ENCODE data around the gene VAMP3. TPM values are rescaled to one million over a fixed set of nuclear protein-coding genes. Genes with fewer than 3 reads are reported as not detected.
A peak's percentile ranks its signal among the peaks of the same experiment; 100 is the strongest.

Gene VAMP3
- total RNA-seq, 1 donor from 2014 or later: 154 TPM

GRCh38 chr1:7781501-7781900, 10.4 kb downstream of the VAMP3 start:
- H3K9ac ChIP-seq (ENCODE audit: low read length): no peak overlapping the region
- peaks cover 35% of the 10 kb centered on the region for H3K36me3 ChIP-seq (ENCODE audit: insufficient read depth, low read length)
- no peaks in the 10 kb centered on the region for H3K27me3 ChIP-seq (ENCODE audit: insufficient read depth, low read length)
- DNase-seq (ENCODE audit: low read depth) (no peak), FAIRE-seq (no peak)
- no peaks in the 10 kb centered on the region for H3K9me3 Mint-ChIP-seq (ENCODE audit: unreplicated experiment)
- no peaks in the 10 kb centered on the region for H3K9me3 ChIP-seq (ENCODE audit: insufficient read depth, low read depth, low read length)
- peaks cover 13% of the 10 kb centered on the region for H4K20me1 ChIP-seq (ENCODE audit: insufficient read depth, low read length)
- H3K27me3 Mint-ChIP-seq (ENCODE audit: low read depth, unreplicated experiment): no peaks in the 10 kb centered on the region
- H3K4me3 ChIP-seq (ENCODE audit: insufficient read depth, low read depth, low read length): no peak overlapping the region
- no peak overlapping the region for H3K4me2 ChIP-seq (ENCODE audit: low read length)
- H3K79me2 ChIP-seq (ENCODE audit: insufficient read depth, low read length): no peaks in the 10 kb centered on the region
- H3K4me3 Mint-ChIP-seq (ENCODE audit: unreplicated experiment): no peak overlapping the region
- no peaks in the 10 kb centered on the region for H3K4me1 Mint-ChIP-seq (ENCODE audit: low read depth, unreplicated experiment)
- peaks cover 9% of the 10 kb centered on the region for H3K4me1 ChIP-seq (ENCODE audit: insufficient read depth, low read length)
- no peak overlapping the region for H3K27ac ChIP-seq (ENCODE audit: low read depth, low read length)
- H3K27ac Mint-ChIP-seq (ENCODE audit: unreplicated experiment): no peak overlapping the region
- H2AFZ ChIP-seq (ENCODE audit: low read depth, low read length): no peak overlapping the region
- TF ChIP-seq CTCF (IDR thresholded peaks at IDR 0.05; ENCODE audit: insufficient read depth, low read depth, low read length): no peak
- no peak for TF ChIP-seq EZH2 (IDR thresholded peaks at IDR 0.05; ENCODE audit: insufficient read depth, low read length)
- peaks cover 8% of the 10 kb centered on the region for H3K36me3 Mint-ChIP-seq (ENCODE audit: low read depth, unreplicated experiment)

- no peaks in the 10 kb centered on the region for H3K9me3 Mint-ChIP-seq (ENCODE audit: unreplicated experiment)
- Histone ChIP-seq H4K20me1 (ENCODE audit: insufficient read depth, low read length) (peaks cover 10% of the 10 kb centered on the region), H3K4me2 (ENCODE audit: low read length) (no peak overlapping the region), H2AFZ (ENCODE audit: low read depth, low read length) (no peak overlapping the region), H3K4me3 (ENCODE audit: insufficient read depth, low read depth, low read length) (no peak overlapping the region), H3K79me2 (ENCODE audit: insufficient read depth, low read length) (no peaks in the 10 kb centered on the region), H3K27ac (ENCODE audit: low read depth, low read length) (no peak overlapping the region), H3K27me3 (ENCODE audit: insufficient read depth, low read length) (no peaks in the 10 kb centered on the region), H3K9ac (ENCODE audit: low read length) (no peak overlapping the region), H3K36me3 (ENCODE audit: insufficient read depth, low read length) (peaks cover 36% of the 10 kb centered on the region), H3K9me3 (ENCODE audit: insufficient read depth, low read depth, low read length) (no peaks in the 10 kb centered on the region), H3K4me1 (ENCODE audit: insufficient read depth, low read length) (peaks cover 9% of the 10 kb centered on the region)
- TF ChIP-seq EZH2 (IDR thresholded peaks at IDR 0.05; ENCODE audit: insufficient read depth, low read length) (no peak), CTCF (IDR thresholded peaks at IDR 0.05; ENCODE audit: insufficient read depth, low read depth, low read length) (no peak)
- H3K36me3 Mint-ChIP-seq (ENCODE audit: low read depth, unreplicated experiment): peaks cover 4% of the 10 kb centered on the region
- FAIRE-seq: no peak
- no peak overlapping the region for H3K4me3 Mint-ChIP-seq (ENCODE audit: unreplicated experiment)
- H3K27ac Mint-ChIP-seq (ENCODE audit: unreplicated experiment): no peak overlapping the region
- no peaks in the 10 kb centered on the region for H3K4me1 Mint-ChIP-seq (ENCODE audit: low read depth, unreplicated experiment)
- no peaks in the 10 kb centered on the region for H3K27me3 Mint-ChIP-seq (ENCODE audit: low read depth, unreplicated experiment)
- no peak for DNase-seq (ENCODE audit: low read depth)
Observed at GRCh38 chr1:7781923-7782495, 10.9 kb downstream of the VAMP3 start.

- H3K27me3 Mint-ChIP-seq (ENCODE audit: low read depth, unreplicated experiment): no peaks in the 10 kb centered on the region
- DNase-seq (ENCODE audit: low read depth) (peak; percentile 18), FAIRE-seq (no peak)
- Histone ChIP-seq H2AFZ (ENCODE audit: low read depth, low read length) (peak overlapping the region; percentile 64), H3K9me3 (ENCODE audit: insufficient read depth, low read depth, low read length) (no peaks in the 10 kb centered on the region), H3K36me3 (ENCODE audit: insufficient read depth, low read length) (peaks cover 25% of the 10 kb centered on the region), H3K4me1 (ENCODE audit: insufficient read depth, low read length) (peaks cover 9% of the 10 kb centered on the region), H3K27me3 (ENCODE audit: insufficient read depth, low read length) (no peaks in the 10 kb centered on the region), H3K9ac (ENCODE audit: low read length) (peak overlapping the region; percentile 73), H3K27ac (ENCODE audit: low read depth, low read length) (no peak overlapping the region), H3K4me2 (ENCODE audit: low read length) (peak overlapping the region; percentile 87), H3K79me2 (ENCODE audit: insufficient read depth, low read length) (no peaks in the 10 kb centered on the region), H4K20me1 (ENCODE audit: insufficient read depth, low read length) (peaks cover 3% of the 10 kb centered on the region), H3K4me3 (ENCODE audit: insufficient read depth, low read depth, low read length) (peak overlapping the region; percentile 53)
- no peaks in the 10 kb centered on the region for H3K9me3 Mint-ChIP-seq (ENCODE audit: unreplicated experiment)
- H3K4me1 Mint-ChIP-seq (ENCODE audit: low read depth, unreplicated experiment): no peaks in the 10 kb centered on the region
- H3K36me3 Mint-ChIP-seq (ENCODE audit: low read depth, unreplicated experiment): peaks cover 2% of the 10 kb centered on the region
- H3K4me3 Mint-ChIP-seq (ENCODE audit: unreplicated experiment): peak overlapping the region; percentile 84
- TF ChIP-seq CTCF (IDR thresholded peaks at IDR 0.05; ENCODE audit: insufficient read depth, low read depth, low read length) (no peak), EZH2 (IDR thresholded peaks at IDR 0.05; ENCODE audit: insufficient read depth, low read length) (no peak)
- H3K27ac Mint-ChIP-seq (ENCODE audit: unreplicated experiment): peak overlapping the region; percentile 18
Observed at GRCh38 chr1:7783178-7783711, 12.1 kb downstream of the VAMP3 start.

Data from astrocyte (in vitro differentiated cells and primary cell).